SK-N-MC (cell line): Measurements from ENCODE around the gene RYR3.

ENCODE experiments used
- EZH2 ChIP-seq: fragments of 200-600 bp; sonication (generic); IDR thresholded peaks from one replicate; pipeline ENCODE4 v1.6.1; 2017; ENCODE audit warnings: antibody characterized with exemption
- FOXP2 ChIP-seq: optimal IDR thresholded peaks from 2 replicates; pipeline ENCODE3; 2011; ENCODE audit warnings: mild to moderate bottlenecking, moderate library complexity; ENCODE audit not compliant: insufficient read depth; ENCODE audit errors: extremely low read length, control extremely low read depth
- POLR2AphosphoS5 ChIP-seq: IDR thresholded peaks from 2 replicates; pipeline ENCODE4 v1.6.1; 2012; ENCODE audit warnings: mild to moderate bottlenecking, low read depth, low read length, borderline replicate concordance

DNA sequence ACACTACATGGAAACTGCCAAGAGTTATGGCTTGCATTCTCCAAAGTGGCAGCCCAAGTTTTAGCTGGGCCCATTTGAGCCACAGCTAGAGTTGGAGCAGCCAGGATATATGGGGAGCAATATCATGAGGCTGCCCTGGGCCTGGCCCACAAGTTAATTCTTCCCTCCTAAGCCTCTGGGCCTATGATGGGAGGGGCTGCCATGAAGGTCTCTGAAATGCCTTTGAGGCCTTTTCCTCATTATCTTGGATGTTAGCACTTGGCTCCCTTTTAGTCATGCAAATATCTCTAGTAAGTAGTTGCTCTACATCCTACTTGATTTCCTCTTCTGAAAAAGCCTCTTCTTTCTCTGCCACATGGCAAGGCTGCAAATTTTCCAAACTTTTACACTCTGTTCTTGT is 400.0 kb downstream of the RYR3 start:
- TF ChIP-seq POLR2AphosphoS5 (no peak), EZH2 (no peak), FOXP2 (no peak)
